GM12892 (cell line): ENCODE data around the gene YAF2.

Source experiments
- POLR2A ChIP-seq: IDR thresholded peaks from 2 replicates; pipeline ENCODE4 v1.6.1; 2011; ENCODE audit warnings: low read depth, low read length, control low read depth
- POLR2AphosphoS5 ChIP-seq: IDR thresholded peaks from 2 replicates; pipeline ENCODE4 v1.6.1; 2011; ENCODE audit warnings: low read depth, low read length, control low read depth

- TF ChIP-seq POLR2AphosphoS5: no peak
- no peak for TF ChIP-seq POLR2A
Observed at GRCh38 chr12:42180990-42181596, 57.0 kb downstream of the YAF2 start.
